PC-9 (cell line): Measurements from ENCODE around the gene HOXA11. TPM values are rescaled to one million over a fixed set of nuclear protein-coding genes. Genes with fewer than 3 reads are reported as not detected.

Experiments used
- BruUV-seq: library from RNA; stranded (reverse); fragments of 400-500 nt; replicated peaks from 2 replicates; lab custom pipeline; 2021; lab: Mats Ljungman, UMichigan
- CTCF ChIA-PET: fragments of 300-600 bp; sonication (Branson Sonifier 250); formaldehyde crosslinking; loops from one replicate; lab custom pipeline; 2022; ENCODE audit warnings: antibody characterized with exemption; lab: Charles Lee
- POLR2A ChIA-PET: fragments of 300-600 bp; sonication (Branson Sonifier 250); formaldehyde crosslinking; loops from one replicate; lab custom pipeline; 2022; ENCODE audit warnings: antibody characterized with exemption; ENCODE audit not compliant: unreplicated experiment; lab: Charles Lee
- DNase-seq, 2 experiments: peaks; one replicate each; pipeline versions ENCODE4 v3.0.0 to v3.0.0-alpha.2; 2015 to 2022; ENCODE audit warnings: mixed read lengths in 1 of 2
- H2AFZ ChIP-seq: fragments of 200-600 bp; sonication (generic); 2 replicates; pipeline ENCODE4 v1.8.1; 2017; ENCODE audit warnings: antibody characterized with exemption
- H3F3A ChIP-seq: fragments of 200-600 bp; sonication (generic); 2 replicates; pipeline ENCODE4 v1.8.1; 2017; ENCODE audit warnings: antibody characterized with exemption, mild to moderate bottlenecking, low read depth; ENCODE audit not compliant: insufficient read depth
- H3K27ac ChIP-seq: fragments of 200-600 bp; sonication (generic); 2 replicates; pipeline ENCODE4 v1.6.1; 2016; ENCODE audit warnings: mixed run types
- H3K27me3 ChIP-seq: fragments of 200-600 bp; sonication (generic); 2 replicates; pipeline ENCODE4 v1.6.1; 2016; ENCODE audit warnings: low read depth, mixed run types; ENCODE audit not compliant: insufficient read depth
- H3K36me3 ChIP-seq: fragments of 200-600 bp; sonication (generic); 2 replicates; pipeline ENCODE4 v1.6.1; 2016; ENCODE audit warnings: low read depth, mixed run types
- H3K4me1 ChIP-seq: fragments of 200-600 bp; sonication (generic); replicated peaks from 2 replicates; pipeline ENCODE4 v1.6.1; 2016; ENCODE audit warnings: mixed run types; ENCODE audit not compliant: insufficient read depth
- H3K4me2 ChIP-seq: fragments of 200-600 bp; sonication (generic); 2 replicates; pipeline ENCODE4 v1.6.1; 2017; ENCODE audit warnings: mixed run types
- H3K4me3 ChIP-seq: fragments of 200-600 bp; sonication (generic); 2 replicates; pipeline ENCODE4 v1.6.1; 2016; ENCODE audit warnings: mixed run types
- H3K79me2 ChIP-seq: fragments of 200-600 bp; sonication (generic); 2 replicates; pipeline ENCODE4 v1.6.1; 2017; ENCODE audit warnings: low read depth, mixed run types
- H3K9me2 ChIP-seq: fragments of 200-600 bp; sonication (generic); 2 replicates; pipeline ENCODE4 v1.8.1; 2017; ENCODE audit warnings: mild to moderate bottlenecking; ENCODE audit not compliant: insufficient read depth
- H3K9me3 ChIP-seq: fragments of 200-600 bp; sonication (generic); 2 replicates; pipeline ENCODE4 v1.8.1; 2016; ENCODE audit warnings: low read depth; ENCODE audit not compliant: insufficient read depth
- H4K20me1 ChIP-seq: fragments of 200-600 bp; sonication (generic); 2 replicates; pipeline ENCODE4 v1.8.1; 2017; ENCODE audit not compliant: insufficient read depth
- CTCF ChIP-seq: fragments of 200-600 bp; sonication (generic); conservative IDR thresholded peaks from 2 replicates; pipeline ENCODE4 v1.6.1; 2017; ENCODE audit warnings: mixed run types, antibody characterized with exemption, mild to moderate bottlenecking, moderate library complexity
- EZH2 ChIP-seq: fragments of 200-600 bp; sonication (generic); IDR thresholded peaks from 2 replicates; pipeline ENCODE4 v1.8.0; 2017; ENCODE audit warnings: antibody characterized with exemption, low read depth
- intact Hi-C: fragments of 100-400 bp; cut with micrococcal nuclease; formaldehyde crosslinking; loops from one replicate; pipeline ENCODE4 v1.10.0; 2022; ENCODE audit not compliant: unreplicated experiment
- total RNA-seq: library from RNA; stranded (reverse); gene quantifications from 2 replicates; pipeline ENCODE4 v1.2.3, GENCODE V29; 2021

HOXA11 gene
- total RNA-seq, 1 experiment from 2014 or later: 0.26 TPM

GRCh38 chr7:27201580-27202017 is 16.6 kb upstream of the HOXA11 start:
- H3K9me3 ChIP-seq: no peaks in the 10 kb centered on the region
- H2AFZ ChIP-seq: no peak overlapping the region
- H3F3A ChIP-seq: peaks cover 17% of the 10 kb centered on the region; the same call in 1 of the 2 replicates
- peak overlapping the region; percentile 92; the same call in 1 of the 2 replicates for H3K4me2 ChIP-seq
- intact Hi-C loops: loop anchor here (5.0 kb wide), 1 partner anchor 461 kb away; the partner anchor contains the start of gene HIBADH
- H3K27ac ChIP-seq: no peak overlapping the region
- H3K9me2 ChIP-seq: no peaks in the 10 kb centered on the region
- TF ChIP-seq EZH2: no peak
- no peak for TF ChIP-seq CTCF
- H3K4me1 ChIP-seq: no peaks in the 10 kb centered on the region
- H4K20me1 ChIP-seq: no peaks in the 10 kb centered on the region
- no peaks in the 10 kb centered on the region for H3K36me3 ChIP-seq
- no peak for DNase-seq
- BruUV-seq: no TSS peak
- CTCF ChIA-PET: no interaction called here
- no peaks in the 10 kb centered on the region for H3K79me2 ChIP-seq
- H3K4me3 ChIP-seq: no peak overlapping the region
- POLR2A ChIA-PET: no interaction called here
- H3K27me3 ChIP-seq: peaks cover 19% of the 10 kb centered on the region; the same call in 1 of the 2 replicates

- H2AFZ ChIP-seq: peak overlapping the region; percentile 80
- no peak for DNase-seq
- H3K4me1 ChIP-seq: no peaks in the 10 kb centered on the region
- H3K27me3 ChIP-seq: peaks cover 19% of the 10 kb centered on the region; the same call in 1 of the 2 replicates
- H4K20me1 ChIP-seq: no peaks in the 10 kb centered on the region
- H3K4me3 ChIP-seq: peak overlapping the region; percentile 66
- peak overlapping the region; percentile 92 for H3K4me2 ChIP-seq
- POLR2A ChIA-PET: no interaction called here
- CTCF ChIA-PET: interaction anchor here (1.7 kb wide), 1 partner anchor 720 kb away, joined by 9 read pairs; no protein-coding TSS in a partner anchor
- TF ChIP-seq EZH2 (no peak), CTCF (no peak)
- H3K27ac ChIP-seq: no peak overlapping the region
- H3K79me2 ChIP-seq: no peaks in the 10 kb centered on the region
- H3F3A ChIP-seq: peaks cover 19% of the 10 kb centered on the region; the same call in 1 of the 2 replicates
- H3K9me3 ChIP-seq: no peaks in the 10 kb centered on the region
- intact Hi-C loops: loop anchor here (1.0 to 5.0 kb wide), 2 partner anchors 375 to 461 kb away; partner anchors contain the start of gene HIBADH
- no peaks in the 10 kb centered on the region for H3K9me2 ChIP-seq
- no TSS peak for BruUV-seq
- no peaks in the 10 kb centered on the region for H3K36me3 ChIP-seq
These were observed 15.9 kb upstream of the HOXA11 start for GRCh38 chr7:27200761-27201579.

GRCh38 chr7:27199849-27200760 is 15.1 kb upstream of the HOXA11 start, which contains the start of gene HOXA13:
Gene HOXA13 (minus strand): TSS chr7:27200091. CDS start chr7:27200077, 14 bp downstream.
- no peaks in the 10 kb centered on the region for H4K20me1 ChIP-seq
- H3K79me2 ChIP-seq: no peaks in the 10 kb centered on the region
- H3K9me3 ChIP-seq: no peaks in the 10 kb centered on the region
- H3K4me2 ChIP-seq: peak within 1 kb of the TSS; percentile 92
- DNase-seq: peak; percentile 55 to 83
- CTCF ChIA-PET: interaction anchor here (0.6 to 1.7 kb wide), 6 partner anchors 376 to 894 kb away, joined by 3 to 9 read pairs (median 4); no protein-coding TSS in a partner anchor
- intact Hi-C loops: loop anchor here (1.0 to 10.0 kb wide), 5 partner anchors 376 to 1655 kb away; partner anchors contain the start of genes HIBADH and TAX1BP1
- H3K27ac ChIP-seq: no peak within 1 kb of the TSS
- H3K27me3 ChIP-seq: peaks cover 19% of the 10 kb centered on the region; the same call in 1 of the 2 replicates
- H3K36me3 ChIP-seq: no peaks in the 10 kb centered on the region
- H3K4me3 ChIP-seq: peak within 1 kb of the TSS; percentile 66
- no peaks in the 10 kb centered on the region for H3K9me2 ChIP-seq
- H2AFZ ChIP-seq: peak within 1 kb of the TSS; percentile 80
- H3F3A ChIP-seq: peaks cover 19% of the 10 kb centered on the region; the same call in 1 of the 2 replicates
- no TSS peak for BruUV-seq
- POLR2A ChIA-PET: no interaction called here
- TF ChIP-seq EZH2 (no peak), CTCF (no peak)
- H3K4me1 ChIP-seq: no peaks in the 10 kb centered on the region
